ENCODE measurements around the gene SPIN3. TPM values are rescaled to one million over a fixed set of nuclear protein-coding genes. Genes with fewer than 3 reads are reported as not detected.

SPIN3 gene
- total RNA-seq, 1 experiment from 2014 or later: 17.9 TPM

DNA sequence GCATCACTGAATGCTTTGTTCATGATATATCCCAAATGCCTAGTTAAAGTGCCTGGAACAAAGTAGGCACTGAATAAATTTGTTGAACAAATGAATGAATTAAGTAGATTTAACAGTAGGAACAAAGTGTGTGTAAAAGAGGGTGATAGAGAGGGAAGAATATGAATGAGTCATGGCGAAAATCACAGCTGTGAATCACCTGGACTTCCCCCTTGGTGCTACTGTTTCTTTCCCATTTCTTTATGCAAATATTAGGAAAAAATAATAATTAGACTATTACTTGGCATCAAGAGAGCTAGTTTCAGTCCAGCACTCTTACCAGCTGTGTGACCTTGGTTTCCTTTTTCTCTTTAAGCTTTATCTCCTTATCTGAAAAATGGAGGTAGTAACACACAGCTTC, 9.2 kb downstream of the SPIN3 start:
- H3K4me1 ChIP-seq (ENCODE audit: control insufficient read depth, insufficient read depth, low read length): no peaks in the 10 kb centered on the region
- DNase-seq (ENCODE audit: low read depth, low spot score) (no peak), ATAC-seq (no peak)
- TF ChIP-seq SIN3A (IDR thresholded peaks at IDR 0.05; ENCODE audit: borderline replicate concordance, insufficient read depth, low read depth, low read length) (no peak), POLR2AphosphoS5 (IDR thresholded peaks at IDR 0.05; ENCODE audit: low read depth, low read length) (no peak), TCF7L2 (IDR thresholded peaks at IDR 0.05; ENCODE audit: low read depth, low read length) (no peak)
- TF ChIP-seq, protein P1, sequence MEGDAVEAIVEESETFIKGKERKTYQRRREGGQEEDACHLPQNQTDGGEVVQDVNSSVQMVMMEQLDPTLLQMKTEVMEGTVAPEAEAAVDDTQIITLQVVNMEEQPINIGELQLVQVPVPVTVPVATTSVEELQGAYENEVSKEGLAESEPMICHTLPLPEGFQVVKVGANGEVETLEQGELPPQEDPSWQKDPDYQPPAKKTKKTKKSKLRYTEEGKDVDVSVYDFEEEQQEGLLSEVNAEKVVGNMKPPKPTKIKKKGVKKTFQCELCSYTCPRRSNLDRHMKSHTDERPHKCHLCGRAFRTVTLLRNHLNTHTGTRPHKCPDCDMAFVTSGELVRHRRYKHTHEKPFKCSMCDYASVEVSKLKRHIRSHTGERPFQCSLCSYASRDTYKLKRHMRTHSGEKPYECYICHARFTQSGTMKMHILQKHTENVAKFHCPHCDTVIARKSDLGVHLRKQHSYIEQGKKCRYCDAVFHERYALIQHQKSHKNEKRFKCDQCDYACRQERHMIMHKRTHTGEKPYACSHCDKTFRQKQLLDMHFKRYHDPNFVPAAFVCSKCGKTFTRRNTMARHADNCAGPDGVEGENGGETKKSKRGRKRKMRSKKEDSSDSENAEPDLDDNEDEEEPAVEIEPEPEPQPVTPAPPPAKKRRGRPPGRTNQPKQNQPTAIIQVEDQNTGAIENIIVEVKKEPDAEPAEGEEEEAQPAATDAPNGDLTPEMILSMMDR (IDR thresholded peaks at IDR 0.05): no peak
- TF ChIP-seq, protein P2, sequence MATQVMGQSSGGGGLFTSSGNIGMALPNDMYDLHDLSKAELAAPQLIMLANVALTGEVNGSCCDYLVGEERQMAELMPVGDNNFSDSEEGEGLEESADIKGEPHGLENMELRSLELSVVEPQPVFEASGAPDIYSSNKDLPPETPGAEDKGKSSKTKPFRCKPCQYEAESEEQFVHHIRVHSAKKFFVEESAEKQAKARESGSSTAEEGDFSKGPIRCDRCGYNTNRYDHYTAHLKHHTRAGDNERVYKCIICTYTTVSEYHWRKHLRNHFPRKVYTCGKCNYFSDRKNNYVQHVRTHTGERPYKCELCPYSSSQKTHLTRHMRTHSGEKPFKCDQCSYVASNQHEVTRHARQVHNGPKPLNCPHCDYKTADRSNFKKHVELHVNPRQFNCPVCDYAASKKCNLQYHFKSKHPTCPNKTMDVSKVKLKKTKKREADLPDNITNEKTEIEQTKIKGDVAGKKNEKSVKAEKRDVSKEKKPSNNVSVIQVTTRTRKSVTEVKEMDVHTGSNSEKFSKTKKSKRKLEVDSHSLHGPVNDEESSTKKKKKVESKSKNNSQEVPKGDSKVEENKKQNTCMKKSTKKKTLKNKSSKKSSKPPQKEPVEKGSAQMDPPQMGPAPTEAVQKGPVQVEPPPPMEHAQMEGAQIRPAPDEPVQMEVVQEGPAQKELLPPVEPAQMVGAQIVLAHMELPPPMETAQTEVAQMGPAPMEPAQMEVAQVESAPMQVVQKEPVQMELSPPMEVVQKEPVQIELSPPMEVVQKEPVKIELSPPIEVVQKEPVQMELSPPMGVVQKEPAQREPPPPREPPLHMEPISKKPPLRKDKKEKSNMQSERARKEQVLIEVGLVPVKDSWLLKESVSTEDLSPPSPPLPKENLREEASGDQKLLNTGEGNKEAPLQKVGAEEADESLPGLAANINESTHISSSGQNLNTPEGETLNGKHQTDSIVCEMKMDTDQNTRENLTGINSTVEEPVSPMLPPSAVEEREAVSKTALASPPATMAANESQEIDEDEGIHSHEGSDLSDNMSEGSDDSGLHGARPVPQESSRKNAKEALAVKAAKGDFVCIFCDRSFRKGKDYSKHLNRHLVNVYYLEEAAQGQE (IDR thresholded peaks at IDR 0.05; ENCODE audit: insufficient read depth in 1 of 2, low read depth in 2 of 2, low read length in 1 of 2): no peak
- POLR2A ChIA-PET: no interaction called here
- intact Hi-C loops (cut with micrococcal nuclease; ENCODE audit: unreplicated experiment) (no loop called here), in situ Hi-C loops (cut with HindIII; ENCODE audit: low pct_unique_long_range_greater_than_20kb, low sequenced_read_pairs) (no loop called here)
- no TSS peak for BruUV-seq (replicated peaks)
- peaks cover 2% of the 10 kb centered on the region; the same call in 1 of the 2 replicates for H3K36me3 ChIP-seq (ENCODE audit: control insufficient read depth, insufficient read depth, low read length)
- no peak overlapping the region for H3K4me3 ChIP-seq (ENCODE audit: low read depth in 2 of 2, low read length in 2 of 2)
- H3K9me3 ChIP-seq (ENCODE audit: control insufficient read depth, insufficient read depth, low read depth, low read length): no peaks in the 10 kb centered on the region
- H3K27me3 ChIP-seq (ENCODE audit: control insufficient read depth, insufficient read depth, low read length): no peaks in the 10 kb centered on the region
- no peak overlapping the region for H3K27ac ChIP-seq (ENCODE audit: low read length)
- CTCF ChIA-PET: no interaction called here

DNA sequence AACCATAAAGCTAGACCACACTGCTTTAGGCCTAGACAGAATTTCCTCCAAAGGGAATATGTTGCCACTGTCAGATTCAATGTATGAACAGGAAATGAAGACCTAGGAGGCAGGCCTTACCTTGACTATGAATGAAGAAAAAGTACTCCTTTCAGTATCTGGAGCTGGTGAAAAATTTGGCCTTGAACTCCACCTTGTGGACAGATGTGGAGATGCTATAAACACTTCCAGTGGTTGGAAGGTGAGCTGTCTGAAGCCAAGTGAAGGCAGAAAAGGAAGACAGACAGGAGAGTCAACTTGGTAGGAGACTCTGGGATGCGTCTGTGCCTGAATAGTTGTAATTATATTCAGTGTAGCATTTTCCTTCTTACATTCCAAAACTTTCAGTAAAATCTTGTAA, 17.2 kb downstream of the SPIN3 start:
- BruUV-seq (replicated peaks): no TSS peak
- no peak for TF ChIP-seq TCF7L2 (IDR thresholded peaks at IDR 0.05; ENCODE audit: low read depth, low read length)
- TF ChIP-seq, protein P2 (IDR thresholded peaks at IDR 0.05; ENCODE audit: insufficient read depth in 1 of 2, low read depth in 2 of 2, low read length in 1 of 2): no peak
- no peak for TF ChIP-seq SIN3A (IDR thresholded peaks at IDR 0.05; ENCODE audit: borderline replicate concordance, insufficient read depth, low read depth, low read length)
- no peak for TF ChIP-seq POLR2AphosphoS5 (IDR thresholded peaks at IDR 0.05; ENCODE audit: low read depth, low read length)
- TF ChIP-seq, protein P1 (IDR thresholded peaks at IDR 0.05): peak; percentile 68
- in situ Hi-C loops (cut with HindIII; ENCODE audit: low pct_unique_long_range_greater_than_20kb, low sequenced_read_pairs) (no loop called here), intact Hi-C loops (cut with micrococcal nuclease; ENCODE audit: unreplicated experiment) (loop anchor here (1.0 kb wide), 1 partner anchor 175 kb away; no protein-coding TSS in a partner anchor)
- no peaks in the 10 kb centered on the region for H3K9me3 ChIP-seq (ENCODE audit: control insufficient read depth, insufficient read depth, low read depth, low read length)
- peaks cover 18% of the 10 kb centered on the region for H3K36me3 ChIP-seq (ENCODE audit: control insufficient read depth, insufficient read depth, low read length)
- ChIA-PET POLR2A (no interaction called here), CTCF (interaction anchor here (0.6 to 1.2 kb wide), 3 partner anchors 17 to 193 kb away, joined by 3 to 5 read pairs (median 5); partner anchors contain the start of gene SPIN3)
- H3K4me3 ChIP-seq (ENCODE audit: low read depth in 2 of 2, low read length in 2 of 2): no peak overlapping the region
- H3K4me1 ChIP-seq (ENCODE audit: control insufficient read depth, insufficient read depth, low read length): no peaks in the 10 kb centered on the region
- H3K27me3 ChIP-seq (ENCODE audit: control insufficient read depth, insufficient read depth, low read length): no peaks in the 10 kb centered on the region
- peak; percentile 88 for ATAC-seq
- no peak for DNase-seq (ENCODE audit: low read depth, low spot score)
- H3K27ac ChIP-seq (ENCODE audit: low read length): no peak overlapping the region

Measured in Panc1 (cell line).